Measurements from ENCODE around the gene PLEKHJ1. TPM values are rescaled to one million over a fixed set of nuclear protein-coding genes. Genes with fewer than 3 reads are reported as not detected.
A peak's percentile ranks its signal among the peaks of the same experiment; 100 is the strongest.

PLEKHJ1 gene
- total and polyA plus RNA-seq, 9 of the 15 experiments (the other 6 are each of a cell fraction or from before 2014, with no cell fraction given) = 1.5 to 188 (median 63.9) TPM

DNA sequence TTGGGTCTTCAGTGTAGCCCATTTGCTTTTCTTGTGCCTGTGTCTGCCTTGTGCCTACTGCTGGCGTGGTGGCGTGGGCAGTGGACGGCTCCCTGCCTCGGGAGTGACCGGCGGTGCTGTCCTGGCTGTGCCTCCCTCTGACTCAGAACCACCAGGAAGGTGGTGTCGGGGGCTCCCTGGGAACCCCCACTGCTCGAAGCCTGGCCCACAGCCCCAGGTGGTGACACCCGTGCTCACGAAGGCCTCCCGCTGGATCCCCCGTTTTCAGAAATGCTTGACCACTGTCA is 7.9 kb upstream of the PLEKHJ1 start:
- no TSS peak for BruUV-seq (replicated peaks)
- no peak for DNase-seq (ENCODE audit: extremely low read depth in 1 of 4, low spot score in 3 of 4)
- no peak for FAIRE-seq
- Histone ChIP-seq H3K36me3 (ENCODE audit: control insufficient read depth, insufficient read depth, low read length) (peaks cover 91% of the 10 kb centered on the region; the same call in 2 of the 3 replicates), H2AFZ (ENCODE audit: low read depth, low read length) (no peak overlapping the region), H3K4me1 (replicated peaks in 1 of 2; ENCODE audit: control insufficient read depth in 2 of 2, insufficient read depth in 2 of 2, low read length in 2 of 2) (peaks cover 16 to 74% of the 10 kb centered on the region in 2 experiments), H3K9me3 (replicated peaks; ENCODE audit: control insufficient read depth, insufficient read depth, low read depth, low read length) (no peaks in the 10 kb centered on the region), H3K9me1 (ENCODE audit: control insufficient read depth, insufficient read depth, low read length) (peaks cover 19% of the 10 kb centered on the region), H3K4me3 (no peak overlapping the region), H3K9ac (ENCODE audit: insufficient read depth in 1 of 2, low read depth in 2 of 2, low read length in 2 of 2) (0 out of 4 replicates have a peak overlapping the region, but pooled peaks of 1 of the 2 experiments have one; percentile 10), H3K27ac (ENCODE audit: extremely low read depth, low read depth, low read length) (no peak overlapping the region), H3K4me2 (ENCODE audit: insufficient read depth, low read length) (no peak overlapping the region), H3K79me2 (ENCODE audit: control insufficient read depth, insufficient read depth, low read length) (peaks cover 52% of the 10 kb centered on the region), H4K20me1 (replicated peaks; ENCODE audit: control insufficient read depth, insufficient read depth, low read length) (peaks cover 44% of the 10 kb centered on the region), H3K27me3 (ENCODE audit: control insufficient read depth in 2 of 2, insufficient read depth in 2 of 2, low read length in 2 of 2) (no peaks in the 10 kb centered on the region)
- in situ Hi-C loops (cut with MboI) (no loop called here), intact Hi-C loops (cut with micrococcal nuclease) (no loop called here)
- 95% methylated on average over 12 of the region's 12 CpGs for WGBS (ENCODE audit: insufficient coverage, low coverage, missing lambda C conversion rate)
- TF ChIP-seq, protein P1, sequence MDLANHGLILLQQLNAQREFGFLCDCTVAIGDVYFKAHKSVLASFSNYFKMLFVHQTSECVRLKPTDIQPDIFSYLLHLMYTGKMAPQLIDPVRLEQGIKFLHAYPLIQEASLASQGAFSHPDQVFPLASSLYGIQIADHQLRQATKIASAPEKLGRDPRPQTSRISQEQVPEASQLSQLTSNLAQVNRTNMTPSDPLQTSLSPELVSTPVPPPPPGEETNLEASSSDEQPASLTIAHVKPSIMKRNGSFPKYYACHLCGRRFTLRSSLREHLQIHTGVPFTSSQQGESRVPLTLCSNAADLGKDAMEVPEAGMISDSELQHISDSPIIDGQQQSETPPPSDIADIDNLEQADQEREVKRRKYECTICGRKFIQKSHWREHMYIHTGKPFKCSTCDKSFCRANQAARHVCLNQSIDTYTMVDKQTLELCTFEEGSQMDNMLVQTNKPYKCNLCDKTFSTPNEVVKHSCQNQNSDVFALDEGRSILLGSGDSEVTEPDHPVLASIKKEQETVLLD (IDR thresholded peaks at IDR 0.05) = no peak
- TF ChIP-seq POLR2G (IDR thresholded peaks at IDR 0.05; ENCODE audit: low read depth, low read length) = 0 out of 2 replicates have a peak, but pooled peaks have one; percentile 33
- no peak for TF ChIP-seq ZNF197 (CRISPR knock-in tag; IDR thresholded peaks at IDR 0.05; ENCODE audit: low read depth)
- ATAC-seq = no peak
- CTCF ChIA-PET (ENCODE audit: low intra/inter-chr PET ratio) = no interaction called here
- POLR2A ChIA-PET = interaction anchor here (0.9 kb wide), 1 partner anchor 9 kb away, joined by 3 read pairs; no protein-coding TSS in a partner anchor

All from K562 (cell line).